Measurements from ENCODE around the gene PRAMEF1. TPM values are rescaled to one million over a fixed set of nuclear protein-coding genes. Genes with fewer than 3 reads are reported as not detected.
"Not testable (repeated sequence)": the region's sequence is repeated elsewhere in the genome, so short reads cannot be mapped to it uniquely, and the experiment has no call there.

PRAMEF1 gene, protein sequence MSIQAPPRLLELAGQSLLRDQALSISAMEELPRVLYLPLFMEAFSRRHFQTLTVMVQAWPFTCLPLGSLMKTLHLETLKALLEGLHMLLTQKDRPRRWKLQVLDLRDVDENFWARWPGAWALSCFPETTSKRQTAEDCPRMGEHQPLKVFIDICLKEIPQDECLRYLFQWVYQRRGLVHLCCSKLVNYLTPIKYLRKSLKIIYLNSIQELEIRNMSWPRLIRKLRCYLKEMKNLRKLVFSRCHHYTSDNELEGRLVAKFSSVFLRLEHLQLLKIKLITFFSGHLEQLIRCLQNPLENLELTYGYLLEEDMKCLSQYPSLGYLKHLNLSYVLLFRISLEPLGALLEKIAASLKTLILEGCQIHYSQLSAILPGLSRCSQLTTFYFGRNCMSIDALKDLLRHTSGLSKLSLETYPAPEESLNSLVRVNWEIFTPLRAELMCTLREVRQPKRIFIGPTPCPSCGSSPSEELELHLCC
- not detected for polyA plus RNA-seq (ENCODE audit: low read depth in 6 of 6)

DNA sequence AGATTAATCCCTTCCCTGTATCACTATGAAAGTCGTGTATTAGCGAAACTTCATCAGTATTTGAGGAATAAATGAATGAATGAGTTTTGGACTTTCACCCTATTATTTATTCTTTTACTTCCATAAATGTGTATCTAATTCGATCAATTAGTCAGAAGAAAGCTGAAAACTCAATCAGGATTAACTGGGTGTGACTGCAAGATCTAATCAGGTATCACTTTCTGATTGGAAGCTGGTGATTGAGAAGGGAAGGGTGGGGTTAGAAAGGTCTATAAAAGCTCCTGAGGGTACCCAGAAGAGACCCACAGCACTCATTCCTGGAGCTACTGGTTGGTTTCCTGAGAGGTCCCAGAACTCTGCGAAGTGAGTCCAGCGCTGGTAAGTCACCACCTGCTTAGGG is at the start of gene PRAMEF1:
TSS of gene PRAMEF1 (plus strand) at position 301 of the 400 bp plus-strand sequence. CDS start 1,831 bp downstream, outside the sequence.
- not testable (repeated sequence) for H3K4me3 Mint-ChIP-seq; H3K36me3 Mint-ChIP-seq; H3K4me1 Mint-ChIP-seq; H3K27me3 Mint-ChIP-seq; DNase-seq; H3K27ac Mint-ChIP-seq; ATAC-seq (ENCODE audit: low read depth in 2 of 2)
- H3K9me3 Mint-ChIP-seq: peaks cover 0 to 11% (median 3%) of the 10 kb centered on the region in 7 donors

- Mint-ChIP-seq H3K36me3 (no peaks in the 10 kb centered on the region), H3K27ac (no peak overlapping the region), H3K9me3 (peaks cover 3 to 24% (median 6%) of the 10 kb centered on the region in 7 donors), H3K4me1 (no peaks in the 10 kb centered on the region), H3K4me3 (peak overlapping the region in 1 of 8 donors; percentile 41), H3K27me3 (peaks cover 35 to 46% (median 35%) of the 10 kb centered on the region in 3 donors)
- no peak for ATAC-seq (ENCODE audit: low read depth in 2 of 2)
- DNase-seq: no peak
These were observed 49.3 kb upstream of the PRAMEF1 start for GRCh38 chr1:12741946-12742345.

DNA sequence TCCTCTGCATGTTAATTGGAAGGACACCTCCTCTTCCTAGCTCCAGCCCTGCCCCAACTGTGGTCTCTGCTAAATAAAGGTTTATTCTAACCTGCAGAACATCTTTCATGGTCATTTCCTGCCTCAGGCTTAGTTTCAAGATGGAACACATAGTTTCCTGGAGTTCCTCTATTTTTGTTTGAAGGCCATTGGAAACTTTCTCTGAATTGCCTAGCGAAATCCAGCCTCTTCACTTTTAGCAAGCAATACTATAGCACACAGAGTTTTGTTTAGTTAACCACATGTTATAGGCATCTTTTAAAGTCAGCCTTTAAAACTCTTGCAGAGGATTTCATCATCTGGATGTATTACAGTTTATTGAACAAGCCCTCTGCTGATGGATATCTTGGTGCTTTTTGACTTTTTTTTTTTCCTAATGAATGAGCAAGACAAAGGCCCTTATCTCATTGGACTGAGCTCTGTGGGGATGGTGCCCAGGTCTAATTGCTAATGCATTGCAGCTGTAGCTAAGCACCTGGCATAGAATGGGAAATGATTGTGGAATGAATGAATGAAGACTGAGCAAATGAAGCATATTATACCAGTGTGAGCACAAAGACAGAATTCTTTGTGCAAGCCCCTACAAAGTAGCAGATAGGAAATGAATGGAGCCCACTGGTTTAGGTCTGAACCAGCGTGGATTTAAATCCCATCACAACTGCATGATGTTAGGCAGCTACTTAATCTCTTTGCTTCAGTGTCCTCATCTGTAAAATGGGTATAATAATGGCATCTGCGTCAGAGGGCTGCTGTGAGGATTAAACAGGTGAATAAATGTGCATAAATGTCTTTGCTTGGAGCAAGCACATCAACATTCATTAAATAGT is 45.8 kb upstream of the PRAMEF1 start:
- ATAC-seq (ENCODE audit: low read depth in 2 of 2) (no peak), DNase-seq (no peak)
- H3K36me3 Mint-ChIP-seq: peaks cover 5 to 26% of the 10 kb centered on the region in 2 donors
- H3K27ac Mint-ChIP-seq: no peak overlapping the region
- H3K9me3 Mint-ChIP-seq: peaks cover 9 to 42% (median 32%) of the 10 kb centered on the region in 7 donors
- no peaks in the 10 kb centered on the region for H3K4me1 Mint-ChIP-seq
- no peak overlapping the region for H3K4me3 Mint-ChIP-seq
- peaks cover 25 to 28% (median 26%) of the 10 kb centered on the region in 3 donors for H3K27me3 Mint-ChIP-seq

GRCh38 chr1:12745992-12746323 is 45.2 kb upstream of the PRAMEF1 start, which contains the start of gene CFAP107:
Gene CFAP107 (plus strand): TSS chr1:12746200. CDS start chr1:12746431, 231 bp downstream.
- H3K36me3 Mint-ChIP-seq: peaks cover 6 to 32% of the 10 kb centered on the region in 2 donors
- ATAC-seq (ENCODE audit: low read depth in 2 of 2): no peak
- H3K4me3 Mint-ChIP-seq: peak within 1 kb of the TSS in 2 of 8 donors; percentile 25 to 52
- H3K4me1 Mint-ChIP-seq: no peaks in the 10 kb centered on the region
- H3K27ac Mint-ChIP-seq: peak within 1 kb of the TSS in 1 of 6 donors; percentile 60
- H3K9me3 Mint-ChIP-seq: peaks cover 12 to 47% (median 37%) of the 10 kb centered on the region in 7 donors
- DNase-seq: no peak
- H3K27me3 Mint-ChIP-seq: peaks cover 30 to 32% (median 32%) of the 10 kb centered on the region in 3 donors

DNA sequence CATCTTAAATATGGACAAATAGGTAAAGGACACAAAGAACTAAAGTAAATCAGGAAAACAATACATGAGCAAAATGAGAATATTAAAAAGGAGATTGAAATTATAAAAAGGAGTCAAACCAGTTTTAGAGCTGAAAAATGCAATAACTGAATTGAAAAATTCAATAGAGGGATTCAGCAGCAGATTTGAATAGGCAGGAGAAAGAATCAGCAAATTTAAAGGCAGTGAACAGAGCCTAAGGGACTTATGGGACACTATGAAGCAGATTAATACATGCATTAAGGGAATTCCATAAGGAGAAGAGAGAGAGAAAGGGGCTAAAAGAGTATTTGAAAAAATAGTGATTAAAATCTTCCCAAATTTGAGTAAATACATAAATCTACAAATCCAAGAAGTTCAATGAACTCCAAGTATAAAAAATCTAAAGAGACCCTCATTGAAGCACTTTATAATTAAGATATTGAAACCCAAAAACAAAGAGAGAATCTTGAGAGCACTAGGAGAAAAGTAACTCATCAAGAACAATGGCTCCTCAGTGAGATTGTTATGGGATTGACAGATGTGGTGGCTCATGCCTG is 42.3 kb upstream of the PRAMEF1 start:
- Mint-ChIP-seq H3K4me3 (no peak overlapping the region), H3K27ac (no peak overlapping the region), H3K9me3 (peaks cover 12 to 51% (median 38%) of the 10 kb centered on the region in 7 donors), H3K27me3 (peaks cover 24 to 37% (median 30%) of the 10 kb centered on the region in 3 donors), H3K36me3 (peaks cover 6 to 36% of the 10 kb centered on the region in 2 donors), H3K4me1 (no peaks in the 10 kb centered on the region)
- DNase-seq: no peak
- ATAC-seq (ENCODE audit: low read depth in 2 of 2): no peak

- ATAC-seq (ENCODE audit: low read depth in 2 of 2) (no peak), DNase-seq (no peak)
- Mint-ChIP-seq H3K36me3 (peaks cover 6 to 16% of the 10 kb centered on the region in 2 donors), H3K27ac (no peak overlapping the region), H3K9me3 (peaks cover 4 to 17% (median 9%) of the 10 kb centered on the region in 7 donors), H3K27me3 (peaks cover 17 to 49% (median 28%) of the 10 kb centered on the region in 3 donors), H3K4me1 (no peaks in the 10 kb centered on the region), H3K4me3 (no peak overlapping the region)
These were observed 36.5 kb upstream of the PRAMEF1 start for GRCh38 chr1:12754738-12755137.

DNA sequence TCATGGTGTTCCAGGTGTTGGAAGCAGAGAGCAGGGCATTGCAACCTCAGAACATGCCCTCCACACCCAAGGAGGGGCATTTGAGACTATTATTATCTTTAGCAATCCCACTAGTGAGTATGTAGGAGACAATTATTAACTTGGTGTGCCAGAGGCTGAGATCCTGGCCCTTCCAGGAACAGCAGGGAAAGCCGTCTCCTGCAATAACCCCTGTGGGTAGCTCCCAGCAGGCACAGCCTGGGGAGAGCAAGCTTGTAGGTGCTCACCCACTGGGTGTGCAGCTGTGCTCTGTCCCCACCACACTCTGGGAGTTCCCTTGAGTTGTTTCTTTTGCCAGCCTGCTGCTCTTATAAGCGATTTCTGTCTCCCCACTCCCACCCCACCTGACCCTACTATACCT is 34.9 kb upstream of the PRAMEF1 start:
- Mint-ChIP-seq H3K9me3 (peaks cover 0 to 4% (median 2%) of the 10 kb centered on the region in 7 donors), H3K4me1 (no peaks in the 10 kb centered on the region), H3K36me3 (peaks cover 0 to 1% of the 10 kb centered on the region in 2 donors), H3K4me3 (no peak overlapping the region), H3K27ac (no peak overlapping the region), H3K27me3 (peaks cover 10 to 39% (median 17%) of the 10 kb centered on the region in 3 donors)
- DNase-seq (no peak), ATAC-seq (ENCODE audit: low read depth in 2 of 2) (no peak)

DNA sequence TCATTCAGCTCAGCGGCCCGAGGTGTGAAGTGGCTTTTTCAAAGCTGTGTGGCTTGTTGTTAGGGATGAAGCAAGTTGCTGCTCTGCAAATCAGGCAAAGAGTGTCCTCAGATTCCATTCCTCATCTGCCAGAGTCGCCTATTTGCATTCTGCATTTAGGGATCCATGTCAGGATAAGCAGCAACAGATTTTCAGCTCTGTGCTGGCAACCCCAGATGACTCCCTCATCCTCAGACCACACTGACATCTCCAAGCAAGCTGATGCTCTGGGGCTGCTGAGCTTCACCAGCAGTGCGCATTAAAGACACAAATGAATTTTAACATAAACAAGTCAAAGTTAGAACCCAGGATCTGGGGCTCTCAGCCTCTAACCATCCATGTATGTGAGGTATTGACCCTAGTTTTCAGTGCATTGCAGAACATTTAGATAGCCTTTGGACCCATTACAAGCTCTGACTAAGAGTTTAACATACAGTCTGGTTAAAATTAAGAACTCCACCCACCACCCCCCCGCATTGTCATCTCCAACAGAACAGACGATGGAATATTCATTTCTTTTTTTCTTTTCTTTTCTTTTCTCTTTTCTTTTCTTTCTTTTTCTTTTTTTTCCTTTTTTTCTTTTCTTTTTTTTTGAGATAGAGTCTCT is 34.3 kb upstream of the PRAMEF1 start:
- no peak for ATAC-seq (ENCODE audit: low read depth in 2 of 2)
- Mint-ChIP-seq H3K36me3 (no peaks in the 10 kb centered on the region), H3K27me3 (peaks cover 10 to 38% (median 17%) of the 10 kb centered on the region in 3 donors), H3K4me3 (no peak overlapping the region), H3K27ac (no peak overlapping the region), H3K4me1 (no peaks in the 10 kb centered on the region), H3K9me3 (peaks cover 0 to 4% (median 0%) of the 10 kb centered on the region in 7 donors)
- no peak for DNase-seq

- Mint-ChIP-seq H3K27ac (peak overlapping the region in 1 of 6 donors; percentile 78), H3K27me3 (peaks cover 10 to 38% (median 17%) of the 10 kb centered on the region in 3 donors)
These were observed 33.4 kb upstream of the PRAMEF1 start for GRCh38 chr1:12757836-12758235.

GRCh38 chr1:12760256-12760795 is 30.9 kb upstream of the PRAMEF1 start:
- Mint-ChIP-seq H3K4me3 (no peak overlapping the region), H3K27me3 (peaks cover 5 to 27% (median 15%) of the 10 kb centered on the region in 3 donors), H3K4me1 (no peaks in the 10 kb centered on the region), H3K27ac (no peak overlapping the region), H3K9me3 (peaks cover 0 to 7% (median 0%) of the 10 kb centered on the region in 7 donors), H3K36me3 (no peaks in the 10 kb centered on the region)
- ATAC-seq (ENCODE audit: low read depth in 2 of 2) (no peak), DNase-seq (no peak)

More at GRCh38 chr1:12757836-12758235, 33.4 kb upstream of the PRAMEF1 start:
- Mint-ChIP-seq H3K4me1 (no peaks in the 10 kb centered on the region), H3K4me3 (no peak overlapping the region), H3K9me3 (peaks cover 0 to 7% (median 0%) of the 10 kb centered on the region in 7 donors), H3K36me3 (no peaks in the 10 kb centered on the region)
- ATAC-seq (ENCODE audit: low read depth in 2 of 2) (no peak), DNase-seq (no peak)

GRCh38 chr1:12761781-12762180 is 29.4 kb upstream of the PRAMEF1 start:
- no peak overlapping the region for H3K4me3 Mint-ChIP-seq
- ATAC-seq (ENCODE audit: low read depth in 2 of 2): no peak
- no peaks in the 10 kb centered on the region for H3K36me3 Mint-ChIP-seq
- peaks cover 5 to 27% (median 15%) of the 10 kb centered on the region in 3 donors for H3K27me3 Mint-ChIP-seq
- H3K27ac Mint-ChIP-seq: no peak overlapping the region
- no peak for DNase-seq
- no peaks in the 10 kb centered on the region for H3K4me1 Mint-ChIP-seq
- H3K9me3 Mint-ChIP-seq: peaks cover 0 to 7% (median 0%) of the 10 kb centered on the region in 7 donors

- no peak for DNase-seq
- no peak for ATAC-seq (ENCODE audit: low read depth in 2 of 2)
- H3K9me3 Mint-ChIP-seq: peaks cover 0 to 7% (median 0%) of the 10 kb centered on the region in 7 donors
- peaks cover 2 to 27% (median 12%) of the 10 kb centered on the region in 3 donors for H3K27me3 Mint-ChIP-seq
- peak overlapping the region in 1 of 8 donors; percentile 26 for H3K4me3 Mint-ChIP-seq
- H3K4me1 Mint-ChIP-seq: no peaks in the 10 kb centered on the region
- H3K36me3 Mint-ChIP-seq: no peaks in the 10 kb centered on the region
- H3K27ac Mint-ChIP-seq: peak overlapping the region in 1 of 6 donors; percentile 82
These were observed 28.4 kb upstream of the PRAMEF1 start for GRCh38 chr1:12762766-12763165.

Measured in naive B cell (primary cell).